Aorta (tissue), 5 donors: Measurements from ENCODE around the gene CCDC148. TPM values are rescaled to one million over a fixed set of nuclear protein-coding genes. Genes with fewer than 3 reads are reported as not detected.
"Not testable (repeated sequence)": the region's sequence is repeated elsewhere in the genome, so short reads cannot be mapped to it uniquely, and the experiment has no call there.

Source experiments
- ATAC-seq: fragments of 200-7000 bp; cut with Tn5 transposase; one replicate; pipeline ENCODE4 v1.9.1; 2022; ENCODE audit warnings: moderate library complexity; ENCODE audit not compliant: low FRiP score
- DNase-seq, 2 donors: peaks; one replicate each; pipeline ENCODE4 v3.0.0-alpha.2; 2020
- H3K27ac ChIP-seq, 2 donors: one replicate each; pipeline ENCODE4 v1.5.1; 2013; ENCODE audit warnings: low read length in 2 of 2, mild to moderate bottlenecking in 2 of 2, moderate library complexity in 2 of 2, control low read depth in 1 of 2, inconsistent platforms in 1 of 2, low read depth in 1 of 2
- H3K27me3 ChIP-seq, 2 donors: one replicate each; pipeline ENCODE4 v1.6.1; 2013; ENCODE audit warnings: control low read depth in 1 of 2, low read length in 1 of 2, mild to moderate bottlenecking in 1 of 2, moderate library complexity in 1 of 2; ENCODE audit not compliant: insufficient read depth in 2 of 2, control insufficient read depth in 1 of 2
- H3K36me3 ChIP-seq, 2 donors: one replicate each; pipeline ENCODE4 v1.6.1; 2013; ENCODE audit warnings: control low read depth in 1 of 2, low read length in 1 of 2, mild to moderate bottlenecking in 1 of 2; ENCODE audit not compliant: insufficient read depth in 2 of 2, control insufficient read depth in 1 of 2
- H3K4me1 ChIP-seq, 2 donors: one replicate each; pipeline ENCODE4 v1.6.1; 2013; ENCODE audit warnings: low read length in 2 of 2, control low read depth in 1 of 2, mild to moderate bottlenecking in 1 of 2, moderate library complexity in 1 of 2; ENCODE audit not compliant: insufficient read depth in 2 of 2, control insufficient read depth in 1 of 2
- H3K4me3 ChIP-seq, 2 donors: one replicate each; pipeline ENCODE4 v1.5.1; 2013; ENCODE audit warnings: low read length in 2 of 2, control low read depth in 1 of 2, mild to moderate bottlenecking in 1 of 2
- H3K9me3 ChIP-seq: one replicate; pipeline ENCODE4 v1.6.1; 2013; ENCODE audit warnings: mild to moderate bottlenecking, low read length; ENCODE audit not compliant: control insufficient read depth
- WGBS, 2 donors: extraction: QIAGEN DNeasy Blood & Tissue Kit; methylation state at CpG; one replicate each; pipeline ENCODE4 v1.1.7; 2013; 5-methylcytosine and 5-hydroxymethylcytosine counted together
- intact Hi-C, 2 donors: fragments of 100-400 bp; cut with DNase I; formaldehyde crosslinking; loops; one replicate each; pipeline versions ENCODE4 v1.14.2 to v1.15.0; 2022
- polyA plus RNA-seq, 2 donors: library from polyadenylated mRNA; stranded (reverse); fragments of 200-250 nt; gene quantifications; one replicate each; pipeline ENCODE4 v1.2.3, GENCODE V29; 2013
- total RNA-seq, 2 donors: library from RNA; stranded (reverse); fragmentation: NEBNext Ultra II Directional; extraction: Animal tissue kit (Norgen Biotek cat#: 25700); gene quantifications; one replicate each; pipeline ENCODE4 v1.2.1, GENCODE V29; 2021
- donor health status: healthy with polysubstance abuse.
- donor health status: Bipolar disorder and iron deficiency.
- donor health status: DM: no; HTN: no; CAD: no.
- donor health status: DM: no; HTN: no; CAD: no.
- donor health status: DM: yes; HTN: yes; CAD: no.

CCDC148 gene
- total and polyA plus RNA-seq, 4 donors: 0.41 to 1.6 (median 0.52) TPM; not detected in 1

DNA sequence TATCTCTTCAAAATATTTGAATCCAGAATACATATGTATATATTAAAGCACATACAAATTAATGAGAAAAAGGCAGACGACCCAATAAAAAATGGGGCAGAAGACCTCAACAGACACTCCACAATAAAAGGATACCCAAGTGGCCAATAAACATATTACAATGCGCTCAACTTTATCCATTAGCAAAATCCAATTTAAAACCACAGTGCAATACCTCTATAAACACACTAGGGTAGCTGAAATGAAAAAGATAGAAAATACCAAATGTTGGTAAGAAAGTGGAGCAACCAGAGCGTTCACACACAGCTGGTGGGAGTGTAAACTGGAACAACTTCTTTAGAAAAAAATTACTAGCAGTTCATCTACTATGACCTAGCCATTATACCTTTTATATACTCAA, 75.3 kb downstream of the CCDC148 start:
- intact Hi-C loops: no loop called here
- Histone ChIP-seq H3K27ac (no peak overlapping the region), H3K36me3 (no peaks in the 10 kb centered on the region), H3K4me1 (no peaks in the 10 kb centered on the region), H3K9me3 (peaks cover 4% of the 10 kb centered on the region), H3K4me3 (no peak overlapping the region), H3K27me3 (no peaks in the 10 kb centered on the region)
- DNase-seq: no peak
- WGBS, 2 donors: 90 to 94% methylated on average over 3 of the region's 3 CpGs
- no peak for ATAC-seq

DNA sequence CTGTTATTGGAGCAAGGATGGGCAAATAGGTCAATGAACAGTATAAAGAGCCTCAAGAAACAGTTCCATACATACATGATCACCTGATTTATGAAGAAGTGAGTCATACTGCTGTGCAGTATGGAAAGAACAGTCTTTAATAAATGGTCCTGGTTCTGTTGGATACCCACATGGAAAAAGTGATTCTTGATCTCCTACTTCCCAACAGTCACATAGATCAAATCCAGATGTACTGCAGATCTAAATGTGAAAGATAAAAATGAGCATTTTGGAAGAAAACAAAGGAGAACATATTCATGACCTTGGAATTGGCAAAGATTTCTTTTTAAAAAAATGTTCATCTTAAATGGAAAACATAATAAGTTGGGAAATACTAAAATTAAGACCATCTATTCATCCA, 75.8 kb downstream of the CCDC148 start:
- ATAC-seq (no peak), DNase-seq (no peak)

DNA sequence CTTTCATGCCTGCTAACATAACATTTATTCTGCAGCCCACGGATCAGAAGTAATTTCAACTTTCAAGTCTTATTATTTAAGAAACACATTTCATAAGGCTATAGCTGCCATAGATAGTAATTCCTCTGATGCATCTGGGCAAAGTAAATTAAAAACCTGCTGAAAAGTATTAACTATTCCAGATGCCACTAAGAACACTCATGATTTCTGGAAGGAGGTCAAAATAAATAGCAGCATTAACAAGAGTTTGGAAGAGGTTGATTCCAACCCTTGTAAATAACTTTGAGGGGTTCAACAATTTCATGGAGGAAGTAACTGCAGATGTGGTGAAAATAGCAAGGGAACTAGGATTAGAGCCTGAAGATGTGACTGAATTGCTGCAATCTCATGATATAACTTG, 77.6 kb downstream of the CCDC148 start:
- no peak overlapping the region for H3K4me3 ChIP-seq
- no peaks in the 10 kb centered on the region for H3K27me3 ChIP-seq
- no peaks in the 10 kb centered on the region for H3K4me1 ChIP-seq
- intact Hi-C loops: no loop called here
- peaks cover 4% of the 10 kb centered on the region for H3K9me3 ChIP-seq
- no peak for DNase-seq
- 24 to 40% methylated on average over 1 of the region's 1 CpG for WGBS, 2 donors
- ATAC-seq: no peak
- no peaks in the 10 kb centered on the region for H3K36me3 ChIP-seq
- H3K27ac ChIP-seq: no peak overlapping the region

More for the DNA sequence above, 75.8 kb downstream of the CCDC148 start:
- H3K9me3 ChIP-seq: peaks cover 4% of the 10 kb centered on the region
- intact Hi-C loops: no loop called here
- H3K27ac ChIP-seq: no peak overlapping the region
- H3K4me3 ChIP-seq: no peak overlapping the region
- H3K27me3 ChIP-seq: no peaks in the 10 kb centered on the region
- H3K36me3 ChIP-seq: no peaks in the 10 kb centered on the region
- H3K4me1 ChIP-seq: no peaks in the 10 kb centered on the region

DNA sequence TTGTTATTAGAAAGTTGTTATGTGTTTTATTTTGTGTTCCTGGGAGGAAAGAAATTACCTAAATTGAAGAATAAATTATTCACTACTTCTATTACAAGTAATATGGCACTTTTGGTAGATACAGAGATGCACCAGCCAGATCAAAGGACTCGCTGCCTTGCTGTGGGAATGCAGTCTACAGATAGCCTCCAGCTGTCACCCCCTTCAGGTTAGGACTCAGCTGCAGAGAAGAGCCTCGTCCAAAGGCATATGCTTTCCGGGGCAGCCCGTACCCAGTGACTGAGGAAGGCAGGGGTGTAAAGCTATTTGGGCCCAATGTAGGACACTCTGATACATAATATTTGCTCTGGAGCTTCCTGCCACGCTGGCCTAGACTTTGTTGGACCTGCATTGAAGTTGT, 90.2 kb downstream of the CCDC148 start:
- Histone ChIP-seq H3K27ac (no peak overlapping the region), H3K27me3 (no peaks in the 10 kb centered on the region), H3K4me1 (no peaks in the 10 kb centered on the region), H3K9me3 (no peaks in the 10 kb centered on the region), H3K36me3 (no peaks in the 10 kb centered on the region), H3K4me3 (no peak overlapping the region)
- 72 to 82% methylated on average over 5 of the region's 5 CpGs for WGBS, 2 donors
- ATAC-seq (no peak), DNase-seq (no peak)
- intact Hi-C loops: no loop called here

DNA sequence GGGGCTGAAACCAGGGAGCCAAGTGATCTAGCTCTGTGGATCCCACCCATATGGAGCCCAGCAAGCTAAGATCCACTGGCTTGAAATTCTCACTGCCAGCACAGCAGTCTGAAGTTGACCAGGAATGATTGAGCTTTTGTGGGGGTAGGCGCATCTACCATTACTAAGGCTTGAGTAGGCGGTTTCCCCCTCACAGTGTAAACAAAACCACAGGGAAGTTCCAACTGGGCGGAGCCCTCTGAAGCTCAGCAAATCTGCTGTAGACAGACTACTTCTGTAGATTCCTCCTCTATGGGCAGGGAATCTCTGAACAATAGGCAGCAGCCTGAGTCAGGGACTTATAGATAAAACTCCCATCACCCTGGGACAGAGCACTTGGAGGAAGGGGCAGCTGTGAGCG, 96.7 kb downstream of the CCDC148 start:
- intact Hi-C loops: no loop called here
- Histone ChIP-seq H3K27ac (no peak overlapping the region), H3K4me3 (no peak overlapping the region), H3K4me1 (no peaks in the 10 kb centered on the region), H3K27me3 (no peaks in the 10 kb centered on the region), H3K9me3 (no peaks in the 10 kb centered on the region), H3K36me3 (no peaks in the 10 kb centered on the region)
- no peak for ATAC-seq
- WGBS, 2 donors: 60 to 79% methylated on average over 4 of the region's 4 CpGs
- no peak for DNase-seq

DNA sequence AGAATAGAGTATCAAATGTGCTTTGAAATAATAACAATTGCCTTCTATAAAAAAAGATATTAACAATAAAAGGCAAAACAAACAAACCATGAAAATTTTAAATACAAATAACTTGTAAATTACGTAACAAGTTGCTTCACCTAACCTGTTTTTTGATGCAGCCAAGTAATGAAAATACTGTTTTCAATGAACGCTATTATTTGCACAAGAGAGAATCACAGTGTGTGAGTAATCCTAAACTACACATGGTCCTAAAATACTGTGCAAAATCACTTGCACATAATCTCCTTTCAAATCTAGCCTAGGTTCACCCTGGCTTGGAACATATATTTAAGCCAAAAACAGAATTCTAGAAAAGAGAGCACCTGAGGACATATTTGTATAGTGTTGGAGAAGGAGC, 98.9 kb downstream of the CCDC148 start:
- Histone ChIP-seq H3K27ac (no peak overlapping the region), H3K9me3 (no peaks in the 10 kb centered on the region), H3K4me3 (no peak overlapping the region), H3K27me3 (no peaks in the 10 kb centered on the region), H3K36me3 (no peaks in the 10 kb centered on the region), H3K4me1 (no peaks in the 10 kb centered on the region)
- intact Hi-C loops: no loop called here
- DNase-seq: no peak
- 86 to 88% methylated on average over 2 of the region's 2 CpGs for WGBS, 2 donors
- ATAC-seq: no peak

DNA sequence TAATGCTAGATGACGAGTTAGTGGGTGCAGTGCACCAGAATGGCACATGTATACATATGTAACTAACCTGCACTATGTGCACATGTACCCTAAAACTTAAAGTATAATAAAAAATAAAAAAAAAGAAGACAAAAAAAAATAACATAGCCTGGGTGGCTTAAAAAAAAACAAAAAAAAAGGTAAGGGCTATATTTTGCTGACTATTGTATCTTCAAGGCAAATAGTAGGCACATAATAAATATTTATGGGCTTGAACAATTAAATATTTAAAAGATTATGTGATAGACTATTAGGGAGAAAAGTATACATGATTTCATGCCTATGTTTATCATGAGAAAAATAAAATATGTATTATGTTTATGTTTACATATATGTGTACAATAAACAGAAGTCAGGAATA, 99.4 kb downstream of the CCDC148 start:
- Histone ChIP-seq H3K4me3 (no peak overlapping the region), H3K27me3 (no peaks in the 10 kb centered on the region), H3K4me1 (no peaks in the 10 kb centered on the region), H3K9me3 (no peaks in the 10 kb centered on the region), H3K27ac (no peak overlapping the region), H3K36me3 (no peaks in the 10 kb centered on the region)
- 83 to 93% methylated on average over 1 of the region's 1 CpG for WGBS, 2 donors
- no peak for DNase-seq
- no peak for ATAC-seq
- intact Hi-C loops: no loop called here

DNA sequence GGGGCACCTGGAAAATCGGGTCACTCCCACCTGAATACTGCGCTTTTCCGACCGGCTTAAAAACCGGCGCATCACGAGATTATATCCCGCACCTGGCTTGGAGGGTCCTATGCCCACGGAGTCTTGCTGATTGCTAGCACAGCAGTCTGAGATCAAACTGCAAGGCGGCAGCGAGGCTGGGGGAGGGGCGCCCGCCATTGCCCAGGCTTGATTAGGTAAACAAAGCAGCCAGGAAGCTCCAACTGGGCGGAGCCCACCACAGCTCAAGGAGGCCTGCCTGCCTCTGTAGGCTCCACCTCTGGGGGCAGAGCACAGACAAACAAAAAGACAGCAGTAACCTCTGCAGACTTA, 105.1 kb downstream of the CCDC148 start:
- H3K27ac ChIP-seq, H3K4me3 ChIP-seq, H3K27me3 ChIP-seq, H3K9me3 ChIP-seq, ATAC-seq, H3K36me3 ChIP-seq, intact Hi-C loops, DNase-seq, H3K4me1 ChIP-seq: not testable (repeated sequence)
- WGBS, 2 donors: 85 to 92% methylated on average over 5 to 10 of the region's 14 CpGs

DNA sequence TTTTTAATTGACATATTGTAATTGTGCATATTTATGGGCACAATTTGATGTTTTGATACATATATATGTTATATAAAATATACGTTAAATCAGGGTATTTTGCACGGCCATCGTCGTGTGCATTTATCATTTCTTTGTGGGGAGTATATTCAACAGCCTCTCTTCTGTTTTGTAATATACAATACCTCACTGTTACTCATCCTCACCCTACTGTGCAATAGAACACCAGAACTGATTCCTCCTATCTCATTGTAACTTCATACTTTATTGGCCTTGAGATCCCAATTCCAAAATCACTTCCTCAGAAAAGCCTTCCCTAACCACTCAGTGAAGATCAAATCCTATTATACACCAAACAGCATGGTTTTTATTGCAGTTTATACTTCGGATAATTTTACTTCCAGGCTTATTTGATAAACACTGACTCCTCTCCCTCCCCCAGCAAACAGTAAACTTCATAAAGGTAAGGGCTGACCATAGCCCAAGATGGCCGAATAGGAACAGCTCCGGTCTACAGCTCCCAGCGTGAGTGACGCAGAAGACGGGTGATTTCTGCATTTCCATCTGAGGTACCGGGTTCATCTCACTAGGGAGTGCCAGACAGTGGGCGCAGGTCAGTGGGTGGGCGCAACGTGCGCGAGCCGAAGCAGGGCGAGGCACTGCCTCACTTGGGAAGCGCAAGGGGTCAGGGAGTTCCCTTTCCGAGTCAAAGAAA, 105.6 kb downstream of the CCDC148 start:
- H3K9me3 ChIP-seq, H3K27ac ChIP-seq, DNase-seq, H3K4me3 ChIP-seq, H3K36me3 ChIP-seq, H3K4me1 ChIP-seq, ATAC-seq, intact Hi-C loops, H3K27me3 ChIP-seq: not testable (repeated sequence)
- WGBS, 2 donors: 89 to 96% methylated on average over 20 of the region's 20 CpGs
